AG04450 (cell line): Measurements from ENCODE around the gene TRIM28. TPM values are rescaled to one million over a fixed set of nuclear protein-coding genes. Genes with fewer than 3 reads are reported as not detected.
A peak's percentile ranks its signal among the peaks of the same experiment; 100 is the strongest.

Experiments used
- CTCF ChIA-PET: fragments of 300-600, 350-600 bp; formaldehyde crosslinking; extraction: SDS; loops from one replicate; lab custom pipeline; 2022; ENCODE audit warnings: antibody characterized with exemption, inconsistent platforms; lab: Charles Lee
- POLR2A ChIA-PET: fragments of 350-600 bp; formaldehyde crosslinking; extraction: SDS; loops from one replicate; lab custom pipeline; 2021; ENCODE audit warnings: antibody characterized with exemption, inconsistent platforms; lab: Yijun Ruan, JAX
- DNase-seq: peaks from one replicate; pipeline ENCODE4 v3.0.0-alpha.2; 2011; ENCODE audit warnings: low read depth, low spot score
- H3K27ac ChIP-seq: one replicate; pipeline ENCODE4 v1.5.1; 2012; ENCODE audit warnings: low read depth, low read length, control low read depth
- H3K27me3 ChIP-seq: one replicate; pipeline ENCODE4 v1.6.0; 2012; ENCODE audit warnings: low read length; ENCODE audit not compliant: control insufficient read depth, insufficient read depth
- H3K4me3 ChIP-seq: 2 replicates; pipeline ENCODE4 v1.5.1; 2011; ENCODE audit warnings: mild to moderate bottlenecking, low read depth, low read length, control low read depth
- H3K9me3 ChIP-seq: 2 replicates; pipeline ENCODE4 v1.5.1; 2012; ENCODE audit warnings: low read length; ENCODE audit not compliant: control insufficient read depth, insufficient read depth
- CTCF ChIP-seq: IDR thresholded peaks from 2 replicates; pipeline ENCODE4 v1.5.1; 2011; ENCODE audit warnings: low read depth, low read length, control low read depth, inconsistent platforms
- polyA plus RNA-seq: library from polyadenylated mRNA; depleted of rRNA; stranded (reverse); fragments of >200 nt; gene quantifications from 2 replicates; pipeline ENCODE4 v1.2.3, GENCODE V29; 2011

Gene TRIM28
- polyA plus RNA-seq, 1 experiment, result 313 TPM

GRCh38 chr19:58519355-58520256 lies 24.3 kb upstream of the TRIM28 start, which contains the start of gene ZBTB45:
ZBTB45 (minus strand) TSS chr19:58519810; CDS start chr19:58517673, 2,137 bp downstream.
- peak; percentile 69 for TF ChIP-seq CTCF
- CTCF ChIA-PET, result interaction anchor here (0.7 to 4.1 kb wide), 21 partner anchors 9 to 155 kb away, joined by 3 to 22 read pairs (median 5); partner anchors contain the start of genes CHMP2A, TRIM28 and UBE2M
- POLR2A ChIA-PET, result interaction anchor here (0.8 to 3.9 kb wide), 20 partner anchors 14 to 241 kb away, joined by 3 to 54 read pairs (median 4); partner anchors contain the start of genes CHMP2A, TRIM28, UBE2M and ZNF324B
- DNase-seq, result peak; percentile 92
- Histone ChIP-seq H3K4me3 (peak within 1 kb of the TSS; percentile 89), H3K9me3 (no peaks in the 10 kb centered on the region; the same call in 1 of the 2 replicates), H3K27ac (peak within 1 kb of the TSS; percentile 93), H3K27me3 (no peaks in the 10 kb centered on the region)

GRCh38 chr19:58520257-58520599 lies 23.6 kb upstream of the TRIM28 start:
- Histone ChIP-seq H3K27ac (peak overlapping the region; percentile 93), H3K27me3 (no peaks in the 10 kb centered on the region), H3K9me3 (no peaks in the 10 kb centered on the region; the same call in 1 of the 2 replicates), H3K4me3 (peak overlapping the region; percentile 89)
- TF ChIP-seq CTCF, result no peak
- ChIA-PET CTCF (interaction anchor here (0.9 to 4.1 kb wide), 14 partner anchors 9 to 118 kb away, joined by 3 to 22 read pairs (median 4); partner anchors contain the start of genes CHMP2A, TRIM28 and UBE2M), POLR2A (interaction anchor here (0.8 to 3.9 kb wide), 18 partner anchors 13 to 242 kb away, joined by 3 to 54 read pairs (median 4); partner anchors contain the start of genes CHMP2A, TRIM28, UBE2M and ZNF324B)
- no peak for DNase-seq

- Histone ChIP-seq H3K27ac (no peak overlapping the region), H3K9me3 (no peaks in the 10 kb centered on the region; the same call in 1 of the 2 replicates), H3K27me3 (no peaks in the 10 kb centered on the region), H3K4me3 (no peak overlapping the region)
- CTCF ChIA-PET, result interaction anchor here (2.8 to 4.1 kb wide), 2 partner anchors 13 to 59 kb away, joined by 13 to 22 read pairs; no protein-coding TSS in a partner anchor
- no peak for DNase-seq
- POLR2A ChIA-PET, result interaction anchor here (0.6 kb wide), 1 partner anchor 28 kb away, joined by 4 read pairs; no protein-coding TSS in a partner anchor
- no peak for TF ChIP-seq CTCF
These were observed 22.2 kb upstream of the TRIM28 start for GRCh38 chr19:58521651-58522050.

- H3K27me3 ChIP-seq, result no peaks in the 10 kb centered on the region
- H3K9me3 ChIP-seq, result no peaks in the 10 kb centered on the region; the same call in 1 of the 2 replicates
- no peak for DNase-seq
These were observed 21.2 kb upstream of the TRIM28 start for GRCh38 chr19:58522709-58523108.

More at GRCh38 chr19:58522709-58523108, 21.2 kb upstream of the TRIM28 start:
- CTCF ChIA-PET, result no interaction called here
- Histone ChIP-seq H3K4me3 (no peak overlapping the region), H3K27ac (no peak overlapping the region)
- POLR2A ChIA-PET, result no interaction called here
- no peak for TF ChIP-seq CTCF
